NCI-H1436 treated with DMSO at 0.1 percent for 48 hours (cell line): ENCODE results near the gene PSG5.
"Not testable (repeated sequence)": the region's sequence is repeated elsewhere in the genome, so short reads cannot be mapped to it uniquely, and the experiment has no call there.

Experiments used
- DNase-seq: peaks from one replicate; lab custom pipeline; 2025; lab: John Stamatoyannopoulos, UW

The PSG5 gene

DNA sequence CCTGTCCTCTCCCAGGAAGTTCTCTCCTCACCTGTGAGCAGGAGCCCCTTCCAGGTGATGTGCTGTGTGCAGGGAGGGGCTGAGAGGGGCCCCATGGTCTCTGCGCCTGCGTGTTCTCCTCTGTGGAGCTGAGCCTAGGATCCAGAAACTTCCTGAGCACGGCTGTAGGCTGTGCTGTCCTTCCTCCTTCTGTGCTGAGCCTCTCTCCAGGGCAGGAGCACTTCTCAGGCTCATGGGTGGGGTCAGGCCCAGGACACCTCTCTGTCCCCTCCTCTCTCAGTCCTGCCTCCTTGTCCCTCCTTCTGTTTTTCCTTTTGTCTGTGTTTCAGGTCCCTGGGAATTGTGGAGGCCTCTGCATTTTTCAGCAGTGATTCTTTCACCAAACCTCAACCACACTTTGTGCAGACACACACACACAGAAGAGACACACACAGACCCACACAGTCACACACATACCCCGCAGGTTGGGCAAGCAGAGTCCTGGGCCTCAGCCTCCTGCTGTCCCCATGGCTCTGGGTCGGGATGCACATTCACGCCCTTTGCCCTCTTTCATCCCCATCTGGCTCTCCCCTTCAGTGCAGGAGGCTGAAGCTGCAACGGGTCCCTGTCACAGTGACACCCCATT lies at the start of gene PSG5:
Gene PSG5 (minus strand): TSS at position 226 of the 625 bp plus-strand sequence. CDS start 131 bp downstream, at position 95.
- not testable (repeated sequence) for DNase-seq

- DNase-seq: not testable (repeated sequence)
Observed at GRCh38 chr19:43235686-43236085, 49.4 kb upstream of the PSG5 start.

- no peak for DNase-seq
Observed at GRCh38 chr19:43229315-43229714, 43.0 kb upstream of the PSG5 start.

DNA sequence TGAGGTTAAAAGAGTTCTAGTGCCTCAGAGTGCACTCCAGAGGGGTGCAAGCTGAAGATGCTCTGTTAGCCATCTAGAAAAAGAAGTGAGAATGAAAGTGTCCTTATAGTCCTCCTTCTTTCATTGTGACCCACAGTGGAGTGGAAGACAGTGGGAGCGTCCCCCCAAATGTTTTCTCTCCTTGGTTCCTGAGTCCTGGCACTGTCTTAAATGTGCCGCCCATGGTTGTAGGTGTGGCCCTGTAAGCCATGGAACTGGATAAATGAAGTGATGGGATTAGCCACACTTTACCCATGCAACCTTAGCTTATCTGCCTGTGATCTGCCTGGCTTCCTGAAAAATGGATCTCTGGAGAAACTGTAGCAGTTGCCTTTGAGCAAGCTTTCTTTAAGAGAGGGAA lies 42.4 kb upstream of the PSG5 start:
- DNase-seq: not testable (repeated sequence)

GRCh38 chr19:43226986-43227385 lies 40.6 kb upstream of the PSG5 start:
- DNase-seq: not testable (repeated sequence)

- no peak for DNase-seq
Observed at GRCh38 chr19:43224855-43225253, 38.5 kb upstream of the PSG5 start.

- DNase-seq: not testable (repeated sequence)
Observed at GRCh38 chr19:43224201-43224854, 38.0 kb upstream of the PSG5 start.

DNA sequence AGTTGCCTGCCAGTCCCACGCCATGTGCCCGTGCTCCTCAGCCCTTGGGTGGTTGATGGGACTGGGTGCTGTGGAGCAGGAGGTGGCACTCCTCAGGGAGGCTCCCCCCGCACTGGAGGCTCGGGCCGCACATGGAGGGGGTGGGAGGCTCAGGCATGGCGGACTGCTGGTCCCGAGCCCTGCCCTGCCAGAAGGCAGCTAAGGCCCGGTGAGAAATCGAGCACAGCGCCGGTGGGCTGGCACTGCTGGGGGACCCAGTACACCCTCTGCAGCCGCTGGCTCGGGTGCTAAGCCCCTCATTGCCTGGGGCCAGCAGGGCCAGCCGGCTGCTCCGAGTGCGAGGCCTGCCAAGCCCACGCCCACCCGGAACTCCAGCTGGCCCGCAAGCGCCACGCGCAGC lies 35.6 kb upstream of the PSG5 start:
- DNase-seq: not testable (repeated sequence)

GRCh38 chr19:43219136-43219535 lies 32.8 kb upstream of the PSG5 start:
- DNase-seq: not testable (repeated sequence)

GRCh38 chr19:43215881-43216280 lies 29.5 kb upstream of the PSG5 start:
- DNase-seq: not testable (repeated sequence)

DNA sequence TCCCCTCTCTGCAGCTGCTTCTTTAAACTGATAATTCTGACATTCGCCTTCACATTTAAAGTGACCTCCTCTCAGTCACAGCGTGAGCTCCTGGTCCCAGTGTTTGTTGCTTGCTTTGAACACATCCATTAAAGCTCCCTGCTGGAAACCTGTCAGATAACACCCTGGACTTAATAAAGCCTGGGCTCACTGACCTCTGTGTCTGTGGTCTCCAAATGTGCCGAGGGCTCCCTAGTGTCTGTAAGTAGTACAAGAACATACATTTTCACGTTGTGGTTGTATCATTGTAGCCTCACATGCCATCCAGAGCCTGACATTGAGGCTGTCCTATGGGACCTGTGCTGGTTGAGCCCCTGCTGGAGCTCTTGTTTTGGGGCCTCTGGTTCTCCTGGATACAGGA lies 21.7 kb upstream of the PSG5 start:
- DNase-seq: no peak

GRCh38 chr19:43207174-43207573 lies 20.8 kb upstream of the PSG5 start:
- not testable (repeated sequence) for DNase-seq

- not testable (repeated sequence) for DNase-seq
Observed at GRCh38 chr19:43205471-43206105, 19.3 kb upstream of the PSG5 start, which contains the start of gene PSG4. PSG4 (minus strand) TSS chr19:43205638; CDS start chr19:43205536, 102 bp downstream.

GRCh38 chr19:43203611-43204010 lies 17.3 kb upstream of the PSG5 start:
- DNase-seq: not testable (repeated sequence)

GRCh38 chr19:43201891-43202290 lies 15.6 kb upstream of the PSG5 start:
- not testable (repeated sequence) for DNase-seq

DNA sequence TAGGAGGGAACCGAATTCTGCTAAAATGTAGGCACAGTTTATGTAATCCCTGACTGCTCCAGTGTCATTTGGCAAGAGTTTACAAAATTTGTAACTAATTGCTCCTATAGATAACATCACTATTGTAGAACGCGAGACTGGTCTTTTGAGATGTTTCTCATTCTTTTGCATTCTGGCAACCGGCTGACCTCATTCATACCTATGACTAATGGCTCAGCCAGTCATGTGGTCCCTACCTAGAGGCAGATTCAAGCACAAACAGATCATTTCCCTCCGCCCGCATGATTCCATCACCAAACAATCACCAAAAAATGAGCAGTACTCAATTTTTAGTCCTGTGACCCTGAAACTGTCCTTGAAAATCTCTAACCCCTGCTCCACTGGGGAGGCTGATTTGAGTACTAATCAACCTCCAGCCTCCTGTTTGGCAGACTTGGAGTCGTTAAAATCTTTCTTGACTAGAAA lies 15.0 kb upstream of the PSG5 start:
- not testable (repeated sequence) for DNase-seq

GRCh38 chr19:43198686-43199419 lies 12.5 kb upstream of the PSG5 start:
- DNase-seq: not testable (repeated sequence)

DNA sequence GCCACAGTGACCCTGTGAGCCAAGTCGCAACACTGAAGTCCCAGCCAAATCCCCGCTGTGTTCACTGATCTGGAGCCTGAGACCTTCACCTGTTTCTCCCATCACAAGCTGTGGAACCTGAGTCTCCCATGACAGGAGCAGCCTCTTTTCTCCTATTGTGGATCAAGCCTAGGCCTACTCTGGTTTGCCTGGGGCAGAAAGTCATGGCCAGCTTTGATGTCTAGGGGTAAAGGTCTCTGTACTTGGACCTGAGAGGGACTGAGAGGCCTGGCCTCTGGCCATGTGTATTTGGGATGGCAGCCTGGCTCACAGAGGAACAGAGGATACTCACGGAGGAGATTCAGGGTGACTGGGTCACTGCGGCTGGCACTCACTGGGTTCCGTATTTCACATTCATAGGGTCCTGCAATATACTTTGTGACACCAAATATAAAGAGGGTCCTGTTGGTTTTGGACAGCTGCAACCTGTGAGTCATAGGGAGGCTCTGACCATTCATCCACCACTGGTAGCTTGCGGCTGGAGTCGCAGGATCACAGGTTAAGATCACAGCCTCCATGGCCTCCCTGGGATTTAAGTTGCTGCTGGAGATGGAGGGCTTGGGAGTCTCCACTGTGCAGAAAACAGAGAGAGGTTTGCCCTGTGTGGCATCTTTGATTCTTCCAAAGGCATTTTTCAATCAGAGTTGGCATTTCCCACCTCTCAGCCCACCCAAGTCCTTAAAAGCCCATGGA lies 11.5 kb upstream of the PSG5 start:
- not testable (repeated sequence) for DNase-seq

GRCh38 chr19:43194397-43194796 lies 8.1 kb upstream of the PSG5 start:
- not testable (repeated sequence) for DNase-seq

GRCh38 chr19:43192381-43193155 lies 6.2 kb upstream of the PSG5 start:
- not testable (repeated sequence) for DNase-seq

- DNase-seq: not testable (repeated sequence)
Observed at GRCh38 chr19:43188092-43188491, 1.8 kb upstream of the PSG5 start.
